Measurements from ENCODE around the gene ALDH3B2. TPM values are rescaled to one million over a fixed set of nuclear protein-coding genes. Genes with fewer than 3 reads are reported as not detected.

The ALDH3B2 gene
- total and polyA plus RNA-seq, 2 donors (not counting 1 experiment from before 2014, with no cell fraction given), result 0.09 TPM; not detected in 1

DNA sequence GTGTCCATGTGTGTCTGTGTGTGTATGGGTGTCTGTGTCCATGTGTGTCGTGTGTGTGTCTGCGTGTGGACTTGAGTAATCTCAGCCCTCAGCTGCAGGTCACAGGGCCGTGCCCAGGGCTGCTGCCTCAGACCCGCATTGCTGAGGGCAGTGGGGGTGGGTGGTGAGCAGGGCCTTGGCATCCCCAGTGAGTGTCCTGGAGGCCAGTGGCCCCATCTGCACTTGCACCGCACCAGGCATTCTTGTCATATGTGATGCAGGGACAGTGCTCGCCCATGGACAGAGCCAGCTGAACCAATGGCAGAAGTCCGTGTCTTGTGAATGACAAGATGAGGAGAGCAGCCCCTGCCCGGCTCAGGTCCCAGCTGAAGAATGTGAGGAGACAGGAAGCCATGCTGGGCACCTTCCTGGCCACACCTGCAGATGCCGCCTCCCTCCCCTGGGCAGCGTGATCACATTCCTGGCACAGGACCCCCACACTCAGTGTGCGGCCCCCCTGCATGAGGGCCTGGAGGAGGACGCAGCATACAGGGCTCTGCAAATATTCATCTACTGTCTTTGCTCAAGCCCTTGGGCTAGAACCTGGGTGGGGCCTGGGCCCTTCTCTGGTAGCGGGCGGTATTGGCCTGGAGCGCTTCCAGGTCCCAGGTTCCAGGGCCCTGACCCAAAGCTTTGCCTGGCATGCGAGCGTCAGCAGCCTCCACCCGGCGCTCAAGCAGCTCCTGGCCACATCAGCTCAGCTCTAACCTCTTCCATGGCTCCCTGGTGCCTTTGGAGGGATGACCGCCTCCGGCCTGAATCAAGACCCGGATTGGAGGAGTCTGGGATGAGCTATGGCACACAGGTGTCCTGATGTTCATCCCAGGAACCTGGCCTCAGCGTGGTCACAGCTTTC is 3.9 kb downstream of the ALDH3B2 start:
- Mint-ChIP-seq H3K4me3 (no peak overlapping the region), H3K4me1 (no peaks in the 10 kb centered on the region), H3K27me3 (peaks cover 23% of the 10 kb centered on the region), H3K9me3 (ENCODE audit: insufficient read depth) (no peaks in the 10 kb centered on the region), H3K27ac (no peak overlapping the region)
- H3K9me3 ChIP-seq (ENCODE audit: control extremely low read depth in 1 of 3, control insufficient read depth in 2 of 3, insufficient read depth in 1 of 3, low read length in 2 of 3), result peaks cover 0 to 8% (median 0%) of the 10 kb centered on the region in 3 donors
- H3K9ac ChIP-seq (ENCODE audit: low read length), result no peak overlapping the region
- H3K27ac ChIP-seq (ENCODE audit: low read length in 2 of 2), result no peak overlapping the region
- peaks cover 33 to 34% of the 10 kb centered on the region in 2 donors for H3K4me1 ChIP-seq (ENCODE audit: control insufficient read depth in 2 of 2, insufficient read depth in 2 of 2, low read length in 2 of 2)
- DNase-seq (no peak), ATAC-seq (ENCODE audit: low read depth) (no peak)
- no peak overlapping the region for H3K4me2 ChIP-seq (replicated peaks; ENCODE audit: low read depth, low read length, poor library complexity, severe bottlenecking)
- peaks cover 0 to 31% (median 12%) of the 10 kb centered on the region in 4 experiments for H3K27me3 ChIP-seq (replicated peaks in 1 of 4; ENCODE audit: control extremely low read depth in 1 of 4, control insufficient read depth in 3 of 4, insufficient read depth in 4 of 4, low read length in 3 of 4)
- no peak overlapping the region for H3K4me3 ChIP-seq (ENCODE audit: control extremely low read depth in 1 of 5, extremely low read depth in 1 of 5, insufficient read depth in 1 of 5, low read depth in 2 of 5, low read length in 4 of 5)
- intact Hi-C loops (cut with micrococcal nuclease), result no loop called here
- no peak for TF ChIP-seq EZH2 (IDR thresholded peaks at IDR 0.05; ENCODE audit: borderline replicate concordance, insufficient read depth, low read depth, low read length, poor library complexity, severe bottlenecking)
- no peak for TF ChIP-seq CTCF (IDR thresholded peaks at IDR 0.05)
- H3K79me2 ChIP-seq (ENCODE audit: control insufficient read depth, insufficient read depth, low read length), result no peaks in the 10 kb centered on the region
- H4K20me1 ChIP-seq (ENCODE audit: control insufficient read depth, insufficient read depth, low read length, poor library complexity, severe bottlenecking), result no peaks in the 10 kb centered on the region
- 88% methylated on average over 23 of the region's 23 CpGs for WGBS (ENCODE audit: insufficient coverage)
- ChIA-PET CTCF (interaction anchor here (0.7 to 1.5 kb wide), 2 partner anchors 22 to 43 kb away, joined by 3 to 8 read pairs; no protein-coding TSS in a partner anchor), POLR2A (no interaction called here)
- no peaks in the 10 kb centered on the region for H3K36me3 ChIP-seq (replicated peaks in 1 of 2; ENCODE audit: control extremely low read depth in 1 of 2, control insufficient read depth in 1 of 2, extremely low read depth in 1 of 2, insufficient read depth in 2 of 2, low read length in 1 of 2)
- no peak overlapping the region for H2AFZ ChIP-seq (ENCODE audit: insufficient read depth, low read depth, low read length, poor library complexity, severe bottlenecking)

- intact Hi-C loops (cut with micrococcal nuclease), result no loop called here
- peak overlapping the region; percentile 77 for H3K4me2 ChIP-seq (replicated peaks; ENCODE audit: low read depth, low read length, poor library complexity, severe bottlenecking)
- POLR2A ChIA-PET, result no interaction called here
- no peaks in the 10 kb centered on the region for H3K4me1 Mint-ChIP-seq
- peaks cover 0 to 10% (median 3%) of the 10 kb centered on the region in 4 experiments for H3K27me3 ChIP-seq (replicated peaks in 1 of 4; ENCODE audit: control extremely low read depth in 1 of 4, control insufficient read depth in 3 of 4, insufficient read depth in 4 of 4, low read length in 3 of 4)
- peaks cover 33 to 34% of the 10 kb centered on the region in 2 donors for H3K4me1 ChIP-seq (ENCODE audit: control insufficient read depth in 2 of 2, insufficient read depth in 2 of 2, low read length in 2 of 2)
- no peaks in the 10 kb centered on the region for H3K79me2 ChIP-seq (ENCODE audit: control insufficient read depth, insufficient read depth, low read length)
- no peaks in the 10 kb centered on the region for H3K9me3 Mint-ChIP-seq (ENCODE audit: insufficient read depth)
- H3K27ac ChIP-seq (ENCODE audit: low read length in 2 of 2), result no peak overlapping the region
- no peak for ATAC-seq (ENCODE audit: low read depth)
- H2AFZ ChIP-seq (ENCODE audit: insufficient read depth, low read depth, low read length, poor library complexity, severe bottlenecking), result no peak overlapping the region
- no peak overlapping the region for H3K27ac Mint-ChIP-seq
- no peak overlapping the region for H3K4me3 Mint-ChIP-seq
- CTCF ChIA-PET, result interaction anchor here (0.8 to 2.3 kb wide), 3 partner anchors 9 to 39 kb away, joined by 4 to 13 read pairs (median 5); partner anchors contain the start of genes ACY3 and NUDT8
- no peaks in the 10 kb centered on the region for H3K9me3 ChIP-seq (ENCODE audit: control extremely low read depth in 1 of 3, control insufficient read depth in 2 of 3, insufficient read depth in 1 of 3, low read length in 2 of 3)
- H4K20me1 ChIP-seq (ENCODE audit: control insufficient read depth, insufficient read depth, low read length, poor library complexity, severe bottlenecking), result no peaks in the 10 kb centered on the region
- no peak for DNase-seq
- peak overlapping the region in 1 of 5 experiments; percentile 19 for H3K4me3 ChIP-seq (ENCODE audit: control extremely low read depth in 1 of 5, extremely low read depth in 1 of 5, insufficient read depth in 1 of 5, low read depth in 2 of 5, low read length in 4 of 5)
- no peaks in the 10 kb centered on the region for H3K36me3 ChIP-seq (replicated peaks in 1 of 2; ENCODE audit: control extremely low read depth in 1 of 2, control insufficient read depth in 1 of 2, extremely low read depth in 1 of 2, insufficient read depth in 2 of 2, low read length in 1 of 2)
- 27% methylated on average over 5 of the region's 5 CpGs for WGBS (ENCODE audit: insufficient coverage)
- H3K27me3 Mint-ChIP-seq, result peaks cover 7% of the 10 kb centered on the region
- H3K9ac ChIP-seq (ENCODE audit: low read length), result peak overlapping the region; percentile 29
- TF ChIP-seq CTCF (IDR thresholded peaks at IDR 0.05), result no peak
- no peak for TF ChIP-seq EZH2 (IDR thresholded peaks at IDR 0.05; ENCODE audit: borderline replicate concordance, insufficient read depth, low read depth, low read length, poor library complexity, severe bottlenecking)
These were observed 6.3 kb downstream of the ALDH3B2 start for GRCh38 chr11:67668192-67668551.
